Activated gamma-delta T cell (primary cell): ENCODE measurements around the gene SLC12A3.
"Not testable (repeated sequence)": the region's sequence is repeated elsewhere in the genome, so short reads cannot be mapped to it uniquely, and the experiment has no call there.

Experiments
- DNase-seq: peaks from one replicate; lab custom pipeline; 2025; lab: John Stamatoyannopoulos, UW

Gene SLC12A3

DNA sequence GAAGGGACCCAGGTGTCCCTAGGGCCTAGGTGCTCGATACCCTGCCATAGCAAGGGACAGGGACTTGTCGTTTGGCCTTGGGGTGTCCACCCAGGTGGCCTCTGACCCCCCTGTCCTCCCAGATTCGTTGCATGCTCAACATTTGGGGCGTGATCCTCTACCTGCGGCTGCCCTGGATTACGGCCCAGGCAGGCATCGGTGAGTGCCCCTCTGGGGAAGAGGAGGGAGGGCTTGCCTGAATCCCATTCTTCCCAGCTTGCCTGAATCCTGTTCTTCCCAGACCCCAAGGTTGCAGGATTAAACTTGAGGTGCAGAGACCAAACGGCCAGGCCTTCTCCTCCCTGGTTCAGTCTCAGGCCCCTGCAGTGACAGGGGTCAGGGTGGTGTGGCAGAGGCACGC, 3.2 kb downstream of the SLC12A3 start:
- no peak for DNase-seq

DNA sequence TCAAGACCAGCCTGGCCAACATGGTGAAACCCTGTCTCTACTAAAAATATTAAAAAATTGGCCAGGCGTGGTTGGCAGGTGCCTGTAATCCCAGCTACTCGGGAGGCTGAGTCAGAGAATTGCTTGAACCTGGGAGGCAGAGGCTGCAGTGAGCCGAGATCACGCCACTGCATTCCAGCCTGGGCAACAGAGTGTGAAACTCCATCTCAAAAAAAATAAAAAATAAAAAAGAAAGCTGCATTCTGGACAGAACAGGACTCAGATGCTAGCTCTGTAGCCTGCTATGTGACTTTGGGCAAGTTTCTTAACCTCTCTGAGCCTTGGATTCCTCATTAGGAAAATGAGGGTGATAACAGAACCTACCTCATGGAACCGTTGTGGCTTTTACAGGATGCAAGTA, 3.8 kb downstream of the SLC12A3 start:
- DNase-seq, result not testable (repeated sequence)

DNA sequence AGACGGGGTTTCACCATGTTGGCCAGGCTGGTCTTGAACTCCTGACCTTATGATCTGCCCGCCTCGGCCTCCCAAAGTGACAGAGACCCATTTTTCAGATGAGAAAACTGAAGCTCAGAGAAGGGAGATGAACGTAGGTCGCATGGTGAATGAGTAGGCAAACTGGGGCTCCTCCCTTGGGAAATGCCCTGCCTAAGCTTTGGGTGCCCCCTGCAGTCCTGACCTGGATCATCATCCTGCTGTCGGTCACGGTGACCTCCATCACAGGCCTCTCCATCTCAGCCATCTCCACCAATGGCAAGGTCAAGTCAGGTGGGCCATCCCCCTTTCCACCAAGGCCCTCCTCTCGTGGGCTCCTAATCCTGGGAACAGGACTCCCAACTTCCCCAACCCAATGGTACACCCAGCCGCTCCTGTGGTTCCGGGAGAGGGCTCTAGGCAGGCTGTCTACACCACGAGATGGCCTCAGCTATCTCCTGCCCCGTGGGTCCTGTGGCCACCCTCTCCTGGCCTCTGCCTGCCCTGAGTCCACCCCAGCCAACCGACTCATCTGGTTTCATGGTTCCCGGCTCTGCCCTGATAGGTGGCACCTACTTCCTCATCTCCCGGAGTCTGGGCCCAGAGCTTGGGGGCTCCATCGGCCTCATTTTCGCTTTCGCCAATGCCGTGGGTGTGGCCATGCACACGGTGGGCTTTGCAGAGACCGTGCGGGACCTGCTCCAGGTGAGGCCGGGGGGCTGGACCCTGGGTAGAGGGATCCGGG, 4.7 kb downstream of the SLC12A3 start:
- no peak for DNase-seq

DNA sequence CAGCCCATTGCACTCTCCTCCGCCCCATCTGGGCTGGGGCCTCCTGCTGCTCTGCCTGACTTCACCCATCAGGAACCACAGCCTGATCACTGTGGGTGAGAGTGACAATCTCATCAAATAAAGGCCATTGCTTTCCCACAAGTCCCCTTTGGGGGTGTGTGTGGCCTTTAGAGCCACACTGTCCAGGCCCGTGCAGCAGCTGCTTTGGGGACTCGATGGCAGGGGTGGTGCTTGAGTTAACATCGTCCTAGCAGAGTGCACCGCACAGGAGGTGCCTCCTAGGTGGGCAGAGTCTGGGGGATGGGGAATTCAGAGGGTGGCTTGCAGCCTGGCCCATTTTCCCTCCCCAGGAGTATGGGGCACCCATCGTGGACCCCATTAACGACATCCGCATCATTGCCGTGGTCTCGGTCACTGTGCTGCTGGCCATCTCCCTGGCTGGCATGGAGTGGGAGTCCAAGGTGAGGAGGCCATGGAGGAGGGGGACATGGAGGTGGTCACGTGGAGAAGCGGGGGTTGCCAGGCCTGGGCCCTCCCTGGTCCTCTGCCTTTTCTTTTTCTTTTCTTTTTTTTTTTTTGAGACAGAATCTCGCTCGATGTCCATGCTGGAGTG, 5.4 kb downstream of the SLC12A3 start:
- DNase-seq, result no peak

DNA sequence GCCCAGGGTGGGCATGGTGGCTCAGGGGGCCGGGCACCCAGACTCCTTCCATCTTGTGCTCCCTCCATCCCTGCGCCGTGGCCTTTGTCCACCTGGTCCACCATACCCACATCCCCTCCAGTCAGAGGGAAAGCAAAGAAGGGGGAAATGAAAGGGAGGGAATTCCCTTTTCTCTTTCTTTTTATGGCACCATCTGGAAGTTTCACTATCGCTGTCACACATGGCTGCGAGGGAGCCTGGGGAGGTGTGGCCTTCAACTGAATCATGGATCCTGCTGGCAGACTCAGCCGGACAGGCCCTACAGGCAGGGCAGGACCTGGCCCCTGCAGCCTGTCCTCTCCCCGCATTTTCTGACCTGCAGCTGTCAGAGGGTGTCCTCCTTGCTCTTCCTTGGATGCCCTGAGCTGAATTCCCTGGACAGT, 6.2 kb downstream of the SLC12A3 start:
- no peak for DNase-seq

DNA sequence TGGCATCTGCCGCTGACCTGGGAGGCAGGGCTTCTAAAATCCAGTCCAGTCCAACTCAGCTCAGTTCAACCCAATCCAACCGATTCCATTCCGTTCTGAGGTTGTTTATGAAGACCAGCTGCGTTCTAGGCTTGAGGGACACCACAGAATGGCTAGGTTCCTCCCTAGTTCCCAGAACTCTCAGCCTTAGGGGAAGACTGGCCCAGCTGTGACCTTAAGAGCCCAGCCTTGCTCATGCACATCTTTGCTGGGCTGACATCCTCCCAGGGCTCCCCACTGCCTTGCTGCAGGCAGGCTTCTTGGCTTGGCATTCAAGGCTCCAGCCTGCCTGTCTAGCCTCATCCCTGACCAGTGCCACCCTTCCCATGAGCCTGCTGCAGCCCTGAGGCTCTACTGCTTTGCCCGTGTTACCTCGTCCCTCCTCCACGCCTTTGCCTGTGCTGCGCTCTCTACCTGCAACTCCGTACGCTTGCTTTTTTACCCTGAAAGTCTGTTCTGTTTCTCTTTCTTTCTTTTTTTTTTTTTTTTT, 7.9 kb downstream of the SLC12A3 start:
- DNase-seq, result no peak

DNA sequence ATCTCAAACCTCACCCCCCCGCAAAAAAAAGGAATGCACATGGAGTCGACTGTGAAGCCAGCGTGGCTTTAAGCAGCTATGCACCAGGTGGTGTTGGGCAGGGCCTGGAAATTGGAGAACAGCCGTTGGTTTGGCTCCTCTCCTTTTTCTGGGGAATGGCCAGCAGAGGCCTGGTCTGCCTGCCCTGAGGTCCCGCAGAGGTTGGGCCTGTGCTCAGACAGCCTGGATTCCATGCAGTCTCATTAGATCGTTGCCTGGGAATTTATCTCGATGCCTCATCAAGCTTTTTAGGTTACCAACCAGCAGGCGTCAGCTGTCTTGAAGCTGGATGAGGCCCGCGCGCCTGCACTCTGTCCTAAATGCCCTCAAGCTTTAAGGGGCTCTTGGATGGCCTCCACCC, 9.8 kb downstream of the SLC12A3 start:
- no peak for DNase-seq

DNA sequence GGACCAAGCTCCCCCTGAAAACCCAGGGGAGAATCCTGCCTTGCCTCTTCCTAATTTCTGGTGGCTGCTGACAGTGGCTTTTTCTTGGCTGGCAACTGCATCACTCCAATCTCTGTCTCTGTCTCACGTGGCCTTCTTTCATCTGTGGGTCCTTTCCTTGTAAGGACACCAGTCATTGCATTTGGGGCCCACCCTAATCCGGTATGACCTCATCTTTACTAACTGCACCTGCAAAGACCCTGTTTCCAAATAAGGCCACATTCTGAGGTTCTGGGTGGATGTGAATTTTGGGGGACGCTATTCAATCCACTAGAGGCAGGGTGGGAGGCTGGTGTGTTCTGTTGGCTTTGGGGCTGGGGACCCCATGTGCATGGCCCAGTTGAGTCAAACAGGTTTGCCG, 11.0 kb downstream of the SLC12A3 start:
- no peak for DNase-seq

DNA sequence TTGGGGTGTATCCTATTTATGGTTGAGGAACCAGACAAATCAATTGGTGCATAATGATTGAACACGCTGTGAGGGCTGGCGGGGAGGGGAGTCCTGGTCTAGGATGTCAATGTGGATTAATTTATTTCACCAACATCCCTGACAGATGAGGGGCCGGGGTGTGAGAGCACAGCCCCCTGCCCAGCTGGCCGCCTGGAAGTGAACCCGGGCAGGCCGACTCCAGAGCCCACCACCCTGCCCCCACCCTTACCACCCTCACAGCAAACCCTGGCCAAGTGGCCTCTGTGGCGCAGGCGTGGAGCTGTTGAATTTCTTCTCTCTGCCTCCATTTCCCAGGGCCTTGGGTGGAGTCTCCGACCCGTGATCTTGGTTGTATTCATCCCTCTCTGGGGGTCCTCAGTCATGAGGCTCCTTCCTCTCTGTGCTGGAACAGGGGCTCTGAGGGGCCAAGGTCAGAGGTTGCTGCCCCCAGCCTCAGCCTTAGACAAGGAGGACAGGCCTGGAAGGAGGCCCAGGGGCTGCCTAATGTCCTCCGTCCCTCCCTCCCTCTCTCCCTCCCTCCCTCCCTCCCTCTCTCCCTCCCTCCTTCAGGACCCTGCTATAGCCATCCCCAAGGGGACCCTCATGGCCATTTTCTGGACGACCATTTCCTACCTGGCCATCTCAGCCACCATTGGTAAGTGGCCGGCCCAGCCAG, 12.6 kb downstream of the SLC12A3 start:
- no peak for DNase-seq

DNA sequence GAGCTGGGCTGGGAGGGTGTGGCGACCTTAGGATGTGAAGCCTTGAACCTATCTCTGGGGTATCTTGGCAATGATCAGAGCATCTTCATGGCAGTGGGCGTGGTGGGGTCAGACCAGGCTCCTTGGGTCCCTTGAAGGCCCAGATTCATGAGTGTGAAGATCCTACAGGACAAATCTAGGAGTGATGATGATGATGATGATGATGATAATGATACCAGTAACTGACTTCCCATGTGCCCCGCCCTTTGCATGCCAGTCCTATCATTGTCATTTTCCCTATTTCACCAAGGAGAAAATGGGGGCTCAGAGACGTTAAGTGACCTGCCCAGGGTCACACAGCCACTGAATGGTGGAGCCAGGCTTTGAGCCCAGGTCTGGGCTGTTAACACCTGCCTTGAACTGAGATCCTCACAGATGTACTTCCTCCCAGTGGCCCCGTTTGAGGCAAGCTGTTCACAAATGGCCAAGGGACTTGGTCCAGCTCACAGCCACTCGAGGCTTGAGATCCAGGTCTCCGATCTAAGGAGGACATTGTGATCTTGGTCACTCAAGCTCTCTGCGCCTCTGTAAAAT, 13.4 kb downstream of the SLC12A3 start:
- DNase-seq, result no peak

DNA sequence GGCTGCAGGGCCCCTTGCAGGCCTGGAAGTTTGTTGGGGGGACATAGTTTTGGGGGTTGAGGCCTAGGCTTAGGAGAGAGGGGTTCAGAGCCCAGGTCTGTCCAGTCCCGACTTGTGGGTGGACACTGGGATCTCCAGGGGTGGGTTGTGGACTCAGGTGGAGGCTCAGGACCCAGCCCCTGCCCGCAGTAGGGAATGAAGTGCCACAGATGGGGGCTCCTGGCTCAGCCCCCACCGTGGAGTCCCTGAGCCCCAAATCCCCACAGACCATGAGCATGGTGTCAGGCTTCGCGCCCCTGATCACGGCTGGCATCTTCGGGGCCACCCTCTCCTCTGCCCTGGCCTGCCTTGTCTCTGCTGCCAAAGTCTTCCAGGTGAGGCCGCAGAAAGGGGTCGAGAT, 14.3 kb downstream of the SLC12A3 start:
- no peak for DNase-seq

DNA sequence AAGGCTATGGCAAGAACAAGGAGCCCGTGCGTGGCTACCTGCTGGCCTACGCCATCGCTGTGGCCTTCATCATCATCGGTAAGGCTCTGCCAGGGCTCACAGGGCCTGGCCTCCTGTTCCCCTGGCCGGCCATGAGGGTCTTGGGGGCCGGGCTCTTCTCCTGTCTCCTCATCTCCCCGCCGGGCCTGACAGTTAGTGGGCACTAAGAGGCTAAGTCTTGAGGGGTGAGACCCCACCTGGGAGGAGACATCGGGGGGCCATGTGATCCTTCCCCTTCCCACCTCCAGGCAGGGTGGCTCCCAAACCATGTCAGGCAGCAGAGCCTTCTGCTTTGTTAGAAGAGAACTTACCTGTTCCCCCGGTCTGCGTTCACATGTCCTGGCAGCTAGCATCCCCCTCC, 15.2 kb downstream of the SLC12A3 start:
- no peak for DNase-seq

DNA sequence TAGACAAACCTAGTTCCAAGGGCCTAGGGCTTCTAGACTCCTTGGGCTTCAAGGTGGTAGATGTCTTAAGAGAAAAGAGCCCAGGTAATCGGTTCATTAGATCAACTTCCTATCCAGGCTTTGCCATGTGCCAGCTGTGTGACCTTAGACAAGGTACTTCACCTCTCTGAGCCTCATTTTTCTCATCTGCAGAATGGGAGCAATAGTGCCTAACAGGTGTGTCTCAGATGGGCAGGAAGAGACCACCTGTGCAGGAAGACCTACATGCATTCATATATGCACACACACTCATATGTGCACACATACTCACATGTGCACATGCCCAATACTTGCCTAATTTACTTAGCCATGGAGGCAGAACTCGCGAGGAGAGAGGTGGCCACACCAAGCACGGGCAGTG, 15.7 kb downstream of the SLC12A3 start:
- no peak for DNase-seq

DNA sequence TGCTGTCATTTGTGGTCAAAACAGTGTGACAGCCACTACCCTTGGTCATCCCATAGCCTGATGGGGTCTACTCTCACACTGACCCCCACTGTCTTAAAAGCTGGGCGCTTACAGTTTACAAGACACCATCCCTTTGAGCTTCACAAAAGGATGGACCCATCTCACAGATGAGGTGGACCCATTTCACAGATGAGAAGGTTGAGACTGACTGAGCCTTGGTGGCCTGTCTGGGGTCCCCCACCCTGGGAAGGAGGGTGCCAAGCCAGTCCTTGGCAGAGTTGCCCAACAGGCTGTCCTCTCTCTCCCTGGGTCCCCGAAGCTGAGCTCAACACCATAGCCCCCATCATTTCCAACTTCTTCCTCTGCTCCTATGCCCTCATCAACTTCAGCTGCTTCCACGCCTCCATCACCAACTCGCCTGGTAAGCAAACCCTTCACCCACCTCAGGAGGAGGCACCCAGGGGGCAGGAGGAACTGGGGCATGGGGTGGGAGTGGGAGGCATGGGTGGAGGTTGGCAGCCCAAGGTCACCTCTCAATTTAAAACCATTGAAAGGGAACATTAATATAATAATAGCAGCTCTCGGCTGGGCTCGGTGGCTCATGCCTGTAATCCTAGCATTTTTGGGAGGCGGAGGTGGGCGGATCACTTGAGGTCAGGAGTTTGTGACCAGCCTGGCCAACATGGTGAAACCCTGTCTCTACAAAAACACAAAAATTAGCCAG, 17.2 kb downstream of the SLC12A3 start:
- no peak for DNase-seq

DNA sequence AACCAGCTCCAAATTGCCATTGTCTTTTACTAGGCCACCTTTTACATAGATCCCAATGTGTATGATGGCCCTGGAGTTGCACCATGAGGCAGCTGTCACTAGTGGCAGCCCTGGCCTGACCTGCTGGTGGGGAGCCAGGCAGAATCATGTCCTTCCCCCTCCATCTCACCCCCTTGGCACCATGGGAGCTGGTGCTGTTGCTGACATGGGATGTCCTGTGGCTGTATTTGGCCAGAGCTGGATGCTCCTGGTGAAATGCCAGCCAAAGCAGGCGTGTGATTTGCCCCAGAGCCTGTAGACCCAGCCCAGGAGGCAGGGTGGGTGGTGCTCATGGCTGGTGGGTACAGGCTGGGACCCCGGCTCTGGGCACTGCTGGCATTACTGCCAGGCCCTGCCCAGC, 18.6 kb downstream of the SLC12A3 start:
- DNase-seq, result no peak

DNA sequence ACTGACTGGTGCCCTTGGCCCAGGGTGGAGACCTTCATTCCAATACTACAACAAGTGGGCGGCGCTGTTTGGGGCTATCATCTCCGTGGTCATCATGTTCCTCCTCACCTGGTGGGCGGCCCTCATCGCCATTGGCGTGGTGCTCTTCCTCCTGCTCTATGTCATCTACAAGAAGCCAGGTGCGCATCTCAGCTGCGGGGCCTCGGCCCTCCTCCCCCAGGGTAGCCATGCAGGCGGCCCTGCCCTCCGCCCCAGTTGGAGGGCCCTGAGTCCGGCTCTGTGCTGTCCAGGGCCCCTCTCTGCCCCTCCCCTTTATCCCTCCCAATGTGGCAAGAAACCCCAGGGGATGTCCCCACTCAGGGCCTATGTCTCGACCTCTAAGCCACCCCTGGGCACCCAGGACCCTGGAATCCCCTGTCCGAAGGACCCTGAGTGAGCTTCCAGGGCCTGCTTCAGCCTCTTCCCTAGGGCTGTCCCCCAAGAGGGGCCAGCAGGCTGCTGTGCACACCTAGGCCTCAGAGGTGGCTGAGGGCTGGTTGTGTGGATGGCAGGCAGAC, 19.1 kb downstream of the SLC12A3 start:
- no peak for DNase-seq

DNA sequence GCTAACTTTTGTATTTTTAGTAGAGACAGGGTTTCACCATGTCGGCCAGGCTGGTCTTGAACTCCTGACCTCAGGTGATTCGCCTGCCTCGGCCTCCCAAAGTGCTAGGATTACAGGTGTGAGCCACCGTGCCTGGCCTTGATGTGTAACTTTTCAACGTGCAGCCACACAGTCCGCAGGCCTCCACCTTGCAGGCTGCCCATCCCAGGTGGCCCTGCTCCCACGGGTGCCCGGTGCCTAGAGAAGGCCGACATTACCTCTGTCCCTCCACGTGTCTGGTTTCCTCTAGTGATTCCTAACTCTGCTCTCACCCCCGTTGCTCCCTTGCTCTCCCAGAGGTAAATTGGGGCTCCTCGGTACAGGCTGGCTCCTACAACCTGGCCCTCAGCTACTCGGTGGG, 19.9 kb downstream of the SLC12A3 start:
- DNase-seq, result not testable (repeated sequence)

DNA sequence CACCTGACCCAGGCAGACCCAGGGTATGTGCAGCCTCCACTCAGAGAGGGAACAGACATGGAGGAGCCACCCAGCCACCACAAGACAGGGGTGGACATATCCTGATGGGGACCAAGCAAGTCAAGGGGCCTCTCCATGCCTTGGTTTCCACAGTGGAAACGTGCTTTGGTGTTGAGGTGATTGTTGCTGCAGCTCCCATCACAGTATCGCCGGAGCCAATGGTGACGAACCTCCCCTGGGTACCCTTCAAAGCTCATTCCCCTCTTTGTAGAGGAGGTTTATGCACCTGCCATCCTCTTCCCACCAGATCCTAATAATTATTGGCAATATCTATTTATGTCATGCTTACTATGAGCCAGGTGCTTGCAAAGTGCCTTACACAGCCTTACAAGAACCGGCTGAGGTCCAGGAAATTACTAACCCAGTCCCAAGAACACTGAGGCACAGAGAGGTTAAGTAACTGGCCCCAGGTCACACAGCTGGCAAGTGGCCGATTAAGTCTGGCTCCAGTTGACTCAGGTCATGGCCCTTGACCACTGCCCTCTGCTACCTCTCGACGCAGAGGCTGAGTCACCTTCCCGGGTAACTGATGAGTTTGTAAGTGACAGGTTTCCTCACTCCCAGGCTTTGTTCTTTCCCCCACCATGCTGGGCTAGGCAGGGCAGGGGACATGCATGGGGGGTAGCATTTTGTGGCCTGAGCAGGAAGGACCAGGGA, 20.6 kb downstream of the SLC12A3 start:
- DNase-seq, result no peak

DNA sequence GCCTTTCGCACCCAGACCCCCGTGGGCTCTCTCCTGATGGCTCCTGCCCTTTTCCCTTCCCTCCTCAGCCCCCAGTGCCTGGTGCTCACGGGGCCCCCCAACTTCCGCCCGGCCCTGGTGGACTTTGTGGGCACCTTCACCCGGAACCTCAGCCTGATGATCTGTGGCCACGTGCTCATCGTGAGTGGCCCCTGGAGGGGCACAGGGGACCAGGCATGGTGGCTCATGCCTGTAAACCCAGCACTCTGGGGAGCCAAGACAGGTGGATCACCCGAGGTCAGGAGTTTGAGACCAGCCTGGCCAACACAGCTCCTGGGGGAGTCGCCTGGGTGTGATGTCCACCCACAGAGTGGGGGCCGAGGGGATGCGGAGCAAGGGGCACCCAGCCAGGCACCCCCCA, 21.3 kb downstream of the SLC12A3 start:
- no peak for DNase-seq

DNA sequence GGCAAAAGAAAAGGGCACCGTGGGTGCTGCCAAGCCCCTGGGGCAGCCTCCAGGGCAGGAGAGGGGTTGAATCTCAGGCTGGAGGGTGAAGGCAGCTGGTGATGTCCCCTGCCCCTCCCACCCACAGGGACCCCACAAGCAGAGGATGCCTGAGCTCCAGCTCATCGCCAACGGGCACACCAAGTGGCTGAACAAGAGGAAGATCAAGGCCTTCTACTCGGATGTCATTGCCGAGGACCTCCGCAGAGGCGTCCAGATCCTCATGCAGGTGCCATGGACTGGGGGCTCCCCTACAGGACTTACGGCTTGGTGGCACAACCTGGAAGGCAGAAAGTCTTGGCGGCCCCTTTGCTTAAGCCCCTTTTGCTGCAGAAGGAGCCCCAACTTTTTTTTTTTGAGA, 21.8 kb downstream of the SLC12A3 start:
- no peak for DNase-seq

DNA sequence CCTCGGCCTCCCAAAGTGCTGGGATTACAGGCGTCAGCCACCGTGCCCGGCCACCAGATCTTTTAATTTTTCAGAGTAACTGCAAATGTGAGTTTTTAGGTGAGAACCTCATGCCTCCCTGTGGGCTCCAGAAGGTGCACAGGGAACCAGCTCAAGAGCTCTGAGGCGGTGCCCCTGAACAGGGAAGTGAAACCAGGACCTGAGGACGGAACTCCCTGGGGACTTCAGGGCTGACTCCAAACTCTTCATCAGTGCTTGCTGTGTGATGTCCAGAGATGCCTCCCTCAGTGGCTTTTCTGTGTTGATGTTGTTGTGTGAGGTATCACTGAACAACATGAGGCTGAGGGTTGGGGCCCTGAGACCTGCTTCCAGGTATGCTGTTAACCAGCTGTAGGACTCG, 23.8 kb downstream of the SLC12A3 start:
- DNase-seq, result no peak
